Measurements from ENCODE around the gene CHKA.
"Not testable (repeated sequence)": the region's sequence is repeated elsewhere in the genome, so short reads cannot be mapped to it uniquely, and the experiment has no call there.

CHKA gene

GRCh38 chr11:68116126-68116525, 5.1 kb downstream of the CHKA start:
- DNase-seq (ENCODE audit: low read depth), result no peak

- no peak for DNase-seq (ENCODE audit: low read depth)
Measured at GRCh38 chr11:68115285-68115684, 5.9 kb downstream of the CHKA start.

DNA sequence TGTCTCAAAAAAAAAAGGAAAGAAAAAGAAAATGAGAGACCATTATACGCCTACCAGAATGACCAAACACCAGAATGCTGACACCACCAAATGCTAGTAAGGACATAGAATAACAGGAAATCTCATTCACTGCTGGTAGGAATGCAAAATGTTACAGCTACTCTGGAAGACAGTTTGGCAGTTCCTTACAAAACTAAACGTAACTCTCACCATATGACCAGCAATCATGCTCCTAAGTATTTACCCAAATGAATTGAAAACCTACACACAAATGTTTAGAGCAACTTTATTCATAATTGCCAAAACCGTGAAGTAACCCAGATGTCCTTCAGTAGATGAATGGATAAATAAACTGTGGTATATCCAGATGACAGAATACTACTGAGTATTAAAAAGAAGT, 7.2 kb downstream of the CHKA start:
- DNase-seq (ENCODE audit: low read depth), result no peak

DNA sequence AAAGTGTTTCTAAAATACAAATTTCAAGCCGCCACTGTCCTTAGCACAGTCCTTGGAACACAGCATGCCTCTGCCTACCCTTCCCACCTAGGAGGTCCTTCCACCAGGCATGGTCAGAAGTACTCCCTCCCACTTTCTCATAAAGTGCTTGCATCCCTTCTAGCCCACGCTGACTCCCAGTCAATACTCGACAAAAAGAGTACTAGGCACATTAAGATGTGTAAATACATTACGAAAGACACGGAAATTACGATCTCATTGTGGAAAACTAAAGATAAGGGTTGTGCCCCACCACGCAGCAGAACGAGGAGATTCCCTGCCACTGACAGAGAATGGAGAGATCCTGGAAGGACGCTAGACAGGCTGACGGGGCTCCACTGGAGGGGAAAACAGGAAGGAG, 13.5 kb downstream of the CHKA start:
- no peak for DNase-seq (ENCODE audit: low read depth)

DNA sequence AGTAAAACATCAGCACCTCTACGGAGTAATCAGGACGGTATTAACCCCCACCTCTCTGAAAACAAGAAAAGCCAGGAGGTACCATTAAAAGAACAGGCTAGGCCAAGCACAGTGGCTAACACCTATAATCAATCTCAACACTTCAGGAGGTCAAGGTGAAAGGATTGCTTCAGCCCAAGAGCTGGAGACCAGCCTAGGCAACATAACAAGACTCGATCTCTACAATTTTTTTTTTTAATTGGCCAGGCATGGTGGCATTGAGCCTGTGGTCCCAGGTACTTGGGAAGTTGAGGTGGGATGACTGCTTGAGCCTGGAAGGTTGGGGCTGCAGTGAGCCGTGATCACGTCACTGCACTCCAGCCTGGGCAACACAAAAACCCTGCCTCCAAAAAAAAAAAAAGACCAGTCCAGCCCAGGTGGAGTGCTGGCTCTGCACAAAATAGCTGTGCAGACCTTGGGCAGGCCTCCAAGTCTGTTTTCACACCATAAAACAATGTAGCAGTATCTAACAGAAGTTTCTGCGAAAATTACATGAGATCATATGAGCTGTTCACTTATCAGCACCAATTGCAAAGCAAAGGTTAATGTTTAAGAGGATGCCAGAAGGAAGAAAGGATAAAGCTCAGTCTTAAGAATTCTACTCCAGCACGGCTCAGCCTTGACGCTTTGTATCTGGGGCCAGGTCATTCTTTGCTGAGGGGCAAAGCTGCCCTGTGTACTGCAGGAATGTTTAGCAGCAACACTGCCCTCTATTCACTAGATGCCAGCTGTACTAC, 14.8 kb downstream of the CHKA start:
- DNase-seq (ENCODE audit: low read depth), result no peak

GRCh38 chr11:68099474-68100405, 21.4 kb downstream of the CHKA start:
- no peak for DNase-seq (ENCODE audit: low read depth)

GRCh38 chr11:68099057-68099456, 22.1 kb downstream of the CHKA start:
- DNase-seq (ENCODE audit: low read depth), result no peak

GRCh38 chr11:68096962-68097361, 24.2 kb downstream of the CHKA start:
- no peak for DNase-seq (ENCODE audit: low read depth)

DNA sequence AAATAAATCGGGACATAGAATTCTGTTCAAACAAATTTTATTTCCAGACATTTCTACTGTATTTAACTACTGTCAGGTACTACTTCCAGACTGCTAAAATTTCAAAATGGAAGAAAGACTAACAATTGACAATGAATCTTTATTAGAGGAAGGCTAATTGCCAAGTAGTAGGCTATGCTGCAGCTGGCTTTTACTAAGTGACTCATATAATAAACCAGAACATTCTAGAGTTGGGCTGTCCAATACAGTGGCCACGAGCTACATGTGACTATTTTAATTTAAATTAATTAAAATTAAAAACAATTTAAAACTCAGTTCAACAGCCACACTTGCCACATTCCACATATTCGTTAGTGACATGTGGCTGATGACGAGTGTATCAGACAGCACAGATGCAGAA, 27.6 kb downstream of the CHKA start:
- DNase-seq (ENCODE audit: low read depth), result no peak

DNA sequence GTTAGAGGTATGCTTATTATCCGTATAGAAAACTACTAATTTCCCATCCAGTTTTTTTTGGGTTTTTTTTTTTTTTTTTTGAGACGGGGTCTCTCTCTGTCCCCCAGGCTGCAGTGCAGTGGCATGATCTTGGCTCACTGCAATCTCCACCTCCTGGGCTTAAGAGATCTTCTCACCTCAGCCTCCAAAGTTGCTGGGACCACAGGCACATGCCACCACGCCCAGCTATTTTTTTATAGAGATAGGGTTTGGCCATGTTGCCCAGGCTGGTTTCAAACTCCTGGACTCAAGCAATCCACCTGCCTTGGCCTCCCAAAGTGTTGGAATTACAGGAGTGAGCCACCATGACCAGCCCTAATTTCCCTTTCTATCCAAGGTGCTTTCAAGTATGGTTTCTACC, 28.2 kb downstream of the CHKA start:
- not testable (repeated sequence) for DNase-seq (ENCODE audit: low read depth)

DNA sequence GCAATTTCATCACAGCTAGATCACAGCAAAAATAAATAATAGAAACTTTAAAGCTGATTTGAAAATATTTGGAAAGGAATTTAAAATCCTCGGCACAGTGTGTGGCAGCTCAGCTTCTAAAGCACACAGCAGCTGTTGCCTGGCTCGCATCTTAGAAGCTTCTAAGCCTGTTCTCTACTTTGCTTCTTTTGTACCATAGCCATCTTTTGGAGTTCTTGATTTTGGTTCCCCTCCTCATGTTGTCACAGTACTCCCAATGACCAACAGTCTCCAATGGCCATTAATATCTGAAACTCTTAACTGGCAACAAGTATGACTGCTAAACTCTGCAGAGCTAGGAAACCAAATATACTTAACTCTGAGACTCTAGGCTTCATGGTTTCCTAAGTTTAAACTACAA, 28.8 kb downstream of the CHKA start:
- no peak for DNase-seq (ENCODE audit: low read depth)

GRCh38 chr11:68090706-68091105, 30.5 kb downstream of the CHKA start:
- no peak for DNase-seq (ENCODE audit: low read depth)

GRCh38 chr11:68090287-68090686, 30.9 kb downstream of the CHKA start:
- no peak for DNase-seq (ENCODE audit: low read depth)

DNA sequence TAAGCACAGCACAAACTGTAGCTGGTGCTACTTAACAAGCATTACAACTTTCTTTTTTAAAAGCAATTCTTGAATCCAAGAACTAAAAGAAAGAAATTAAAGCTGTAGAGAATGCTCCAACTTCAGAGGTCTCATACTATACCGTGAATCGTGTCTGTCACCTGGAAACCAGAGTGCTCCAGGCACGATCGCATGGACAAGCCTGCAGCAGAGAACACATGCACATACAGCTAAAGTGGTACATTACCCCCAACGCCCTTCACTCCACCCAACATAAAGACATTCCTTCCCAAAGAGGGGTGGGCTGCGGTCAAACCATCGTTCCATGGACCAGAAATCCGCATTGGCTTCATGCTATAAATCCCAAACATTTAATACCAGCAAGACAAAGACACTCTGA, 31.5 kb downstream of the CHKA start:
- no peak for DNase-seq (ENCODE audit: low read depth)

- DNase-seq (ENCODE audit: low read depth), result no peak
Measured at GRCh38 chr11:68083517-68083916, 37.7 kb downstream of the CHKA start.

DNA sequence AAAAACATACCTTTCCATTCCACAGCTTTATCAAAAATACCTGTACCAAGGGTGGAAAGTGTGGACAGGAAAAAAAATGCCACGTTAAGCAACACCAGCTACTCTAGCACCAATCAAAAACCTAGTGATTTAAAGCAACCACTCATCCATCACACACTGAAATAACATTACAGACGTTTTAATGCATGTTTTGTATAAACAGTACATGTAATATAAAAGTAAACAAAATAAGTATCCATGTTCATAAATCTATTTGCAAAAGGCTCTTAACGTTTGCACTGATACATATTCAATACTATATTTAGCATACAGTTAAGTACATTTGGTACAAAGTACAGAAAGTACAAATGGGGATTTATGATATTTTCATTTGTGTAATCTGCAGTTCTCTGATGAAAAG, 38.7 kb downstream of the CHKA start:
- DNase-seq (ENCODE audit: low read depth), result no peak

DNA sequence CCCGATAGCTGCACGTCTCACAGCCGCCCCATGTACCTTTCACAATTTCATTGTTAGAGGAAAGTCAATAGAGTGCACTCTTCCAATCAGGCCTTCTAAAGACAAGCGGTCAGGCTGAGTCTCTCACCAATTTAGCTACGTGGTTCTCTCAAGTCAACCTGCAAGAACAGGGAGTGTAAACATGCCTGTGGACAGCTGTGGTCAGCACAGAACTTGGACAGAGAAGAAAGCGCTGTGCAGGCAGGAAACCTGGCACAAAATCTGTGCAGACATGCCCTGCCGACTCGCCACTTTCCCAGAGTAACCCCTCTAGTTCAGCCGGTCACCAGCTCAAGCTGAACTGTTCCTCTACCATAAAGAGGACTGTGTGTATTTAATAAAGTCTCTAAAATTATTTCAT, 39.5 kb downstream of the CHKA start:
- no peak for DNase-seq (ENCODE audit: low read depth)

DNA sequence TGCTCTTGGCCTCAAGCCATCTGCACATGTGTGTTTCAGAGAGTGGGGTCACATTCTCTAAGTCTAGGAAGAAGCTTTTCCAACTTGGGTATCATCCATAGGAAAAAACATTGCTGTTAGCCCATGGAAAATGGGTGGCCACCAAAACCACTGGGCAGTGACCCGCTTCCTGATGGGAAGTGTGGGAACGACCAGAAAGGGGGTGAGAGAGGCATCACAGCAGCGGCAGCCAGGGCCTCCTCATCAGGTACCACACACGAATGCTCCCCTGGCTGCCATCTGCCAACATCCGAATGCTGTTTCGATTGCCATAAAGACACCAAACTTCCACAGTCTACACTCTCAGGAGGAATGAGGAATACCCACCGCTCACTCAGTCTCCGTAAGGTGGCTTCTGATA, 40.3 kb downstream of the CHKA start:
- DNase-seq (ENCODE audit: low read depth), result no peak

DNA sequence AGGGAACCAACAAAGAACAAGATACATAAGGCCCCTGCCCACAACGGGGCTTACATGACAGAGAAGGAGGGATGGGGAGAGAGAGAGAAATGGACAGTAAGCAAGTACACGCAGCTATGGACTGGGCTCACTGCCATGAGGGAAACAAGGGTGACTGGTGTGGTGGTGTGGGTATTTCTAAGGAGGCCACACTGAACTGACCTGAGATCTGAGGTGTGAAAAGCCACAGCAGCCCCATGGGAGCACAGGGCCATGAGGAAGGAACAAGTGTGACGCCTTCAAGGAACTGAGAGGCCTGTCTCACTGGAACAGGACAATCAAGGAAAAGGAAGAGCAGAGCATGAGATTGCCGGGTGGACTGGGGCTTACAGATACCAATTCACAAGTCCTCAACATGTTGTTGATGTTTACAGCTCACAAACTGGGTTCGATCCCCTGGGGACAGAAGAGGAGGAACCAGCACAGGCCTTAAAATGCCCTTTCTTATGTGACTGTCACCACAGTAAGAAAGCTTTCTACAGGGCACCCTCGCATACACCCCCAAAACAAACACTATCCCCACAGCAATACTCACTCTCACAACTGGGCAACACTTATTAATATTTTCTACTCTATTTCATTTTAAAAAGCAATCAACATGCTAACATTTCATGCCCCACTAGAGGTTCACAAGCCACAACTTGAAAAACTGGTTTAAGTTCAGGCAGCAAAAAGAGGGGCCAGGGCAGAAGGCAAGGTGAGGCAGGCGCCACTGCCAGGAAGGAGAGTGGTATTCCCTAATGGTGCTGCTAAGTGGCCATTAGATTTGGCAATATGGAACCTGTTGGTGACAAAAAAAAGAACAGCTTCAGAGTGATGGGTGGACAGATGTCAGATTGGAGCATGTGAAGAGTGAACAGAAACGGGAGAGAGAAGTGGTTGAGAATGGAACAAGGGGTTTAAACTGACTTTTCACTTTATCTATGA, 43.3 kb downstream of the CHKA start:
- DNase-seq (ENCODE audit: low read depth), result no peak

GRCh38 chr11:68076371-68077042, 44.7 kb downstream of the CHKA start:
- DNase-seq (ENCODE audit: low read depth), result no peak

DNA sequence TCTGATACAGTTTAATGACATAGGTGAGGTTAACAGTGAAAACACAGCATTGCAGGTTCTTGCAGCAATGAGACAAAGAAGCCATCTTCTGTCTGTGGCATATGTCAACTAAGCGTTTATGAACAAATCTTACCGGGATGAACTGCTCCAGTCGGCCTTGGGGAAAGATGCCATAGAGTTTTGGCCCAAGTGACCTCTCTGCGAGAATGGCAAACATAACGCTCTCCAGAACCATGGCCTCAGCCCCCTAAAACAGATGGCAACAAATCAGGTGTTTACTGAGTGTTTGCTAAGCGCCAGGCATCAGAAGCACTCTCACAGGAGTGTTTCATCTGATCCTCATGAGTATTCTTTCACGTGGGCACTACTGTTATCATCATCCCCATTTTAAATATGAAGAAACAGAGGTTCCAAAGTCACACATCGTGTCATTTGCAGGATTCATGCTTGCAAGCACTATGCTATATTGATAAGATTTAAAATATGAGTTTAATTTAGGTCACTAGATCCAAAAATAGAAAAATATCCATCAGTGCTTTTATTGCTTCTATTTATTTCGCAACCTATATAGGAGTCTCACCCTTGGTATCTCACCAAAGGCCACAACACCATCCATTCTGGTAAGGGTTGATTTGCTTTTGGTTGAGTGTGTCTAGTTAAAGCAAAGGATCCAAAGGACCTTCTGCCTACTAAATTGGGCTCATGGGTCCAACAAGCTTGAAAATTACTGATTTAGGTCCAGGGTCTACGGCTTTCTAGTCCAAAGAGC, 46.4 kb downstream of the CHKA start:
- DNase-seq (ENCODE audit: low read depth), result no peak
